ENCODE measurements around the gene ZFPL1.

Gene ZFPL1

GRCh38 chr11:65126624-65127274, 42.7 kb downstream of the ZFPL1 start:
- no peak for ATAC-seq

GRCh38 chr11:65127473-65128181, 43.6 kb downstream of the ZFPL1 start:
- TF ChIP-seq SNAI2 (CRISPR knock-in tag; IDR thresholded peaks at IDR 0.05) (no peak), TSHZ2 (CRISPR knock-in tag; IDR thresholded peaks at IDR 0.05) (no peak), CREB5 (CRISPR knock-in tag; IDR thresholded peaks at IDR 0.05; ENCODE audit: low read depth) (no peak), PPARA (CRISPR knock-in tag; IDR thresholded peaks at IDR 0.05; ENCODE audit: borderline replicate concordance) (no peak), ZC3H10 (CRISPR knock-in tag; IDR thresholded peaks at IDR 0.05) (no peak), POU6F1 (CRISPR knock-in tag; IDR thresholded peaks at IDR 0.05; ENCODE audit: borderline replicate concordance, low read depth) (no peak), BACH2 (CRISPR knock-in tag; IDR thresholded peaks at IDR 0.05; ENCODE audit: borderline replicate concordance) (no peak), ESRRG (CRISPR knock-in tag; IDR thresholded peaks at IDR 0.05) (no peak), PATZ1 (CRISPR knock-in tag; IDR thresholded peaks at IDR 0.05; ENCODE audit: borderline replicate concordance) (no peak), ZFP30 (CRISPR knock-in tag; IDR thresholded peaks at IDR 0.05) (no peak), CSRNP3 (CRISPR knock-in tag; IDR thresholded peaks at IDR 0.05) (no peak), ZNF8 (CRISPR knock-in tag; IDR thresholded peaks at IDR 0.05) (no peak), TOX (CRISPR knock-in tag; IDR thresholded peaks at IDR 0.05; ENCODE audit: borderline replicate concordance) (no peak), RARB (CRISPR knock-in tag; IDR thresholded peaks at IDR 0.05) (no peak), TCF4 (CRISPR knock-in tag; IDR thresholded peaks at IDR 0.05; ENCODE audit: borderline replicate concordance) (no peak), OSR1 (CRISPR knock-in tag; IDR thresholded peaks at IDR 0.05) (no peak)
- no peak; the same call in 2 of the 3 replicates for ATAC-seq

More at GRCh38 chr11:65126624-65127274, 42.7 kb downstream of the ZFPL1 start:
- TF ChIP-seq RARB (CRISPR knock-in tag; IDR thresholded peaks at IDR 0.05) (no peak), TCF4 (CRISPR knock-in tag; IDR thresholded peaks at IDR 0.05; ENCODE audit: borderline replicate concordance) (no peak), ZNF565 (CRISPR knock-in tag; conservative IDR thresholded peaks at IDR 0.05; ENCODE audit: low read depth) (no peak), ZNF70 (CRISPR knock-in tag; IDR thresholded peaks at IDR 0.05) (no peak), OSR1 (CRISPR knock-in tag; IDR thresholded peaks at IDR 0.05) (no peak)
